Mesothelial cell of epicardium (in vitro differentiated cells): ENCODE results near the gene ACOT9. TPM values are rescaled to one million over a fixed set of nuclear protein-coding genes. Genes with fewer than 3 reads are reported as not detected.
"Not testable (repeated sequence)": the region's sequence is repeated elsewhere in the genome, so short reads cannot be mapped to it uniquely, and the experiment has no call there.

Experiments used
- DNase-seq, 2 experiments: peaks; one replicate each; pipeline ENCODE4 v3.0.0; 2021; ENCODE audit warnings: low spot score in 2 of 2; ENCODE audit not compliant: unreplicated experiment in 2 of 2
- H3K27ac Mint-ChIP-seq: 2 replicates; pipeline ENCODE4 v1.8.0; 2021; ENCODE audit warnings: mixed read lengths
- H3K27me3 Mint-ChIP-seq: 2 replicates; pipeline ENCODE4 v1.8.0; 2021; ENCODE audit warnings: low read depth, mixed read lengths
- H3K36me3 Mint-ChIP-seq: 2 replicates; pipeline ENCODE4 v1.8.0; 2021; ENCODE audit warnings: mixed read lengths
- H3K4me1 Mint-ChIP-seq: 2 replicates; pipeline ENCODE4 v1.8.0; 2021; ENCODE audit warnings: mixed read lengths
- H3K4me3 Mint-ChIP-seq: 2 replicates; pipeline ENCODE4 v1.8.0; 2021; ENCODE audit warnings: mild to moderate bottlenecking, moderate library complexity, mixed read lengths
- H3K9me3 Mint-ChIP-seq: 2 replicates; pipeline ENCODE4 v1.8.0; 2021; ENCODE audit warnings: mixed read lengths
- total RNA-seq: library from RNA; stranded (reverse); gene quantifications from 3 replicates; pipeline ENCODE4 v1.2.1, GENCODE V29; 2021
- TF ChIP-seq, protein P1 (sequence below): fragments of 200-600 bp; sonication (generic); IDR thresholded peaks from one replicate; pipeline ENCODE4 v1.5.0; 2021; ENCODE audit warnings: antibody characterized with exemption; ENCODE audit not compliant: unreplicated experiment

Gene ACOT9
- total RNA-seq, 1 donor from 2014 or later: 32.7 TPM

DNA sequence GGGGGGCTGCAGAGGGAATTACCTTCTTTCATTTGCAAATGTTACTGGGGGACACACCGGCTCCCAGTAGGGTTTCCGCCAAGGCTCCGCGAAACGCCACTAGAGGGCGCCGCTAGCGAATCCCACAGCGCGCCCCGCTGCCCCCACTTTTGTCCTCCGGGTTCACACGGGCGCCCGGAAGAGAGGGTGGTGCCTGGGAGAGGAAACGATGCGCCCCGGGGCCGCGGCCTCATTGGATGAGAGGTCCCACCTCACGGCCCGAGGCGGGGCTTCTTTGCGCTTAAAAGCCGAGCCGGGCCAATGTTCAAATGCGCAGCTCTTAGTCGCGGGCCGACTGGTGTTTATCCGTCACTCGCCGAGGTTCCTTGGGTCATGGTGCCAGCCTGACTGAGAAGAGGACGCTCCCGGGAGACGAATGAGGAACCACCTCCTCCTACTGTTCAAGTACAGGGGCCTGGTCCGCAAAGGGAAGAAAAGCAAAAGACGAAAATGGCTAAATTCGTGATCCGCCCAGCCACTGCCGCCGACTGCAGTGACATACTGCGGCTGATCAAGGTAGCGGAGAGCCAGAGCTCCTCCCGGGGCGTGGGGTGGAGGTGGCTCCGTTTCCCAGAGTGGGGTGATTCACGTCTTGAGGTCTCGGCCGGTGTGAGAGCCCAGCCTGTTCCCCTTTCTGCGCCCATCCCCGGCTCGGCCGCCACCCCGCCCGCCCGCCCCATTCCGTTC lies 40.0 kb upstream of the ACOT9 start, which contains the start of gene SAT1:
Gene SAT1 (plus strand): TSS at position 311 of the 726 bp plus-strand sequence. CDS start 179 bp downstream, at position 490.
- TF ChIP-seq, protein P1, sequence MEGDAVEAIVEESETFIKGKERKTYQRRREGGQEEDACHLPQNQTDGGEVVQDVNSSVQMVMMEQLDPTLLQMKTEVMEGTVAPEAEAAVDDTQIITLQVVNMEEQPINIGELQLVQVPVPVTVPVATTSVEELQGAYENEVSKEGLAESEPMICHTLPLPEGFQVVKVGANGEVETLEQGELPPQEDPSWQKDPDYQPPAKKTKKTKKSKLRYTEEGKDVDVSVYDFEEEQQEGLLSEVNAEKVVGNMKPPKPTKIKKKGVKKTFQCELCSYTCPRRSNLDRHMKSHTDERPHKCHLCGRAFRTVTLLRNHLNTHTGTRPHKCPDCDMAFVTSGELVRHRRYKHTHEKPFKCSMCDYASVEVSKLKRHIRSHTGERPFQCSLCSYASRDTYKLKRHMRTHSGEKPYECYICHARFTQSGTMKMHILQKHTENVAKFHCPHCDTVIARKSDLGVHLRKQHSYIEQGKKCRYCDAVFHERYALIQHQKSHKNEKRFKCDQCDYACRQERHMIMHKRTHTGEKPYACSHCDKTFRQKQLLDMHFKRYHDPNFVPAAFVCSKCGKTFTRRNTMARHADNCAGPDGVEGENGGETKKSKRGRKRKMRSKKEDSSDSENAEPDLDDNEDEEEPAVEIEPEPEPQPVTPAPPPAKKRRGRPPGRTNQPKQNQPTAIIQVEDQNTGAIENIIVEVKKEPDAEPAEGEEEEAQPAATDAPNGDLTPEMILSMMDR: peak; percentile 91
- Mint-ChIP-seq H3K27ac (peak within 1 kb of the TSS; percentile 92), H3K4me1 (peaks cover 34% of the 10 kb centered on the region), H3K36me3 (peaks cover 23% of the 10 kb centered on the region), H3K9me3 (no peaks in the 10 kb centered on the region), H3K4me3 (peak within 1 kb of the TSS; percentile 98), H3K27me3 (no peaks in the 10 kb centered on the region)
- peak; percentile 99 to 100 for DNase-seq

DNA sequence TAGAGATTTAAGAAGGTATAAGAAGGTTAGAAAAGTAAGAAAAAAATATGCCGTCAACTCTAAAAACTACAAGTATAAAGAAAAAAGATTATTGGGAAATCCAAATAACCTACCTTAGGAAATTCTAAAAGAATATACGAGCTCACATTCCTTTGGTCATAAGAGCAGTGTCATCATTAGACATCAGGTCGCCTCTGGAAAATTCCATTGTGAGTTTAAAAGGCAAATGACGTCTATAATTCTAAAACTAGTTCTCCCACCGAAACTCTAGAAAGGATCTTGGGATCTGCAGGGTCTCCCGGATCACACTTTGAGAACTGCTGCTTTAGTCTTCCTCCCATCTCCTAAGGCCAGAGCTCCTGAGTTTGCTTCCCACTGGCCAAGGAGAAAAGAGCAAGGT lies 39.4 kb upstream of the ACOT9 start:
- Mint-ChIP-seq H3K27ac (peak overlapping the region; percentile 92), H3K36me3 (peaks cover 23% of the 10 kb centered on the region), H3K4me3 (peak overlapping the region; percentile 98), H3K4me1 (peaks cover 33% of the 10 kb centered on the region), H3K27me3 (no peaks in the 10 kb centered on the region), H3K9me3 (no peaks in the 10 kb centered on the region)
- TF ChIP-seq, protein P1: no peak
- DNase-seq: no peak

DNA sequence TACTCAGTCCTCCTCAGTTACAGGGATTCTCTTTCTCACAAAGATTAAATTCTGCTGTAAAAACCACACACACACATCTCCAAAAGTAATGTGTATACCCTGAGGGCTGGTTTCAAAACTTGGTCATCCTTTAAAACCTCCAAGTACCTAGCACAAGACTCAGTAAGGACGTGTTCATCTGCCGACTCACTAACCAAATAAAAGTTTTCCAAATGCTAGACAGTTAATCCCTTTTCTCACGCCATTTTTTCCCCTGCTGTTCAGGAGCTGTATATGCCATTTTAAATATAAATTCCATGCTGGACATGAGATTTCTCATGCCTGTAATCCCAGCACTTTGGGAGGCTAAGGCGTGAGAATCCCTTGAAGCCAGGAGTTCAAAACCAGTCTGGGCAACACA lies 35.9 kb upstream of the ACOT9 start:
- H3K9me3 Mint-ChIP-seq: no peaks in the 10 kb centered on the region
- no peak for DNase-seq
- H3K4me1 Mint-ChIP-seq: peaks cover 15% of the 10 kb centered on the region
- no peak overlapping the region for H3K27ac Mint-ChIP-seq
- TF ChIP-seq, protein P1: no peak
- H3K36me3 Mint-ChIP-seq: peaks cover 2% of the 10 kb centered on the region
- no peak overlapping the region for H3K4me3 Mint-ChIP-seq
- H3K27me3 Mint-ChIP-seq: no peaks in the 10 kb centered on the region

DNA sequence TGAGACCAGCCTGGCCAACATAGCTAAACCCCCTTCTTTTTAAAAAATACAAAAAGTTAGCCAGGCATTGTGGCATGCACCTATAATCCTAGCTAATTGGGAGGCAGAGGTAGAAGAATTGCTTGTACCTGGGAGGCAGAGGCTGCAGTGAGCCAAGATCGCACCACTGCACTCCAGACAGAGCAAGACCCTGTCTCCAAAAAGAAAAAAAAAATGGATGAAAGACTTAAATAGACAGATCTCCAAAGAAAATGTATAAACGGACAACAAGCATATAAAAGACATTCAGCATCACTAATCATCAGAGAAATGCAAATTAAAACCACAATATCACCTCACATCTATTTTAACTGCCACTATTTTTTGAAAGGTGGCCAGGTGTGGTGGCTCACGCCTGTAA lies 33.3 kb upstream of the ACOT9 start:
- H3K27ac Mint-ChIP-seq: no peak overlapping the region
- TF ChIP-seq, protein P1: no peak
- no peaks in the 10 kb centered on the region for H3K27me3 Mint-ChIP-seq
- DNase-seq: no peak
- H3K4me3 Mint-ChIP-seq: no peak overlapping the region
- H3K36me3 Mint-ChIP-seq: no peaks in the 10 kb centered on the region
- H3K4me1 Mint-ChIP-seq: no peaks in the 10 kb centered on the region
- no peaks in the 10 kb centered on the region for H3K9me3 Mint-ChIP-seq

DNA sequence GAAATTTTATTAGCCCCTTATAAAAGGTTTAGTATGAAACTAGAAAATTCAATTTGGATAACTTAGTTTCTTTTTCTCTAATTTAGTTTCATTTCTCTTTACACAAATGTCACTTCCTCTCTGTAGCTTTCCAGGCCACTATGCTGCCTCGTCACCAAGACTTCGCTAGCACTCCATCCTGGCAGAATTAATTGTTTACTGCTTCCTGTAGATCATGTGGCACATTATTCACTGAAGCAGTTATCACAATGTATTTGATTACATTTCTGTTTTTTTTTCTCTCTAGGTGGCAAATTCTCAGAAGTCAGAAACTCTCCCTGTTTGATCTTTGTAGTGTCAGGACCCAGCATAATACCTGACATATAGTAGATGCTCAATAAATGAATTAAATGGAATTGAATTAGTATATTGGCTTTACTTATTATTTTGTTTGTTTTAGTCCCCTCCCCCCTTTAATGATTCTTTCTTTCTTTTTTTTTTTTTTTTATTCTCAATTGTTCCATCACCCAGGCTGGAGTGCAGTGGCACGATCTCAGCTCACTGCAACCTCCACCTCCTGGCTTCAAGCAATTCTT lies 30.6 kb upstream of the ACOT9 start:
- Mint-ChIP-seq H3K9me3 (no peaks in the 10 kb centered on the region), H3K4me1 (no peaks in the 10 kb centered on the region), H3K27me3 (no peaks in the 10 kb centered on the region), H3K36me3 (no peaks in the 10 kb centered on the region), H3K4me3 (no peak overlapping the region), H3K27ac (no peak overlapping the region)
- TF ChIP-seq, protein P1: no peak
- no peak for DNase-seq

DNA sequence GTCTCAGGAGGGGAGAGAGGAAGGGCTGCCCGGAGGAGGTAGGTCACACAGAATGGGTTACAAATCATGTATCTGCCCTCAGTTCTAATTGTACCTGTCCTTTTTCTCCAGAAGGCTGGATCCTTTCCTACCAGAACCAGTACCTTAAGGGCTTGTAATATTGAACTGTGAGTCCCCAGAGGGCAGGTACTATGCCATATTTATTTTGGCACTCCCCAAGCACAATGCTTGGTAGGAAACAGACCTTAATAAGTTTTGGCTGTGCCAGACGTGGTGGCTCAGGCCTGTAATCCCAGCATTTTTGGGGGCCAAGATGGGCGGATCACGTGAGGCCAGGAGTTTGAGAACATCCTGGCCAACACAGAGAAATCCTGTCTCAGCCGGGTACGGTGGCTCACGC lies 28.0 kb upstream of the ACOT9 start:
- not testable (repeated sequence) for H3K27me3 Mint-ChIP-seq, H3K9me3 Mint-ChIP-seq, H3K36me3 Mint-ChIP-seq, DNase-seq, H3K27ac Mint-ChIP-seq, H3K4me3 Mint-ChIP-seq, H3K4me1 Mint-ChIP-seq
